B cell (primary cell): ENCODE results near the gene IARS1. TPM values are rescaled to one million over a fixed set of nuclear protein-coding genes. Genes with fewer than 3 reads are reported as not detected.

Experiments used
- ATAC-seq: fragments of 200-7000 bp; cut with Tn5 transposase; one replicate; pipeline ENCODE4 v1.10.0; 2021; ENCODE audit warnings: low read depth, mild to moderate bottlenecking, moderate number of reproducible peaks, moderate library complexity
- CTCF ChIA-PET: fragments of 350-600 bp; sonication (Branson Sonifier 250); formaldehyde crosslinking; loops from one replicate; lab custom pipeline; 2021; ENCODE audit warnings: antibody characterized with exemption, inconsistent platforms; lab: Charles Lee
- POLR2A ChIA-PET: fragments of 350-600 bp; sonication (Branson Sonifier 250); formaldehyde crosslinking; loops from one replicate; lab custom pipeline; 2021; ENCODE audit warnings: antibody characterized with exemption; lab: Charles Lee
- DNase-seq: peaks from one replicate; pipeline ENCODE4 v3.0.0; 2013
- H2AFZ ChIP-seq: 2 replicates; pipeline ENCODE4 v1.6.1; 2012; ENCODE audit warnings: mild to moderate bottlenecking, low read depth, low read length; ENCODE audit not compliant: insufficient read depth, poor library complexity, severe bottlenecking
- H3K27ac ChIP-seq, 2 donors: 1 replicate in 1 of 2; 2 replicates in 1 of 2; pipeline ENCODE4 v1.5.1; 2012 to 2013; ENCODE audit warnings: low read length in 2 of 2, mild to moderate bottlenecking in 2 of 2, moderate library complexity in 1 of 2
- H3K27me3 ChIP-seq, 4 experiments: fragments of 200-600 bp in 1 of 4; sonication (generic) in 1 of 4; replicated peaks in 1 of 4; 1 replicate in 2 of 4; 2 replicates in 2 of 4; pipeline versions ENCODE4 v1.6.1 to v1.7.0; 2013 to 2016; ENCODE audit warnings: low read length in 3 of 4, mild to moderate bottlenecking in 2 of 4, mixed read lengths in 1 of 4, moderate library complexity in 1 of 4; ENCODE audit not compliant: insufficient read depth in 4 of 4, control insufficient read depth in 3 of 4; ENCODE audit errors: control extremely low read depth in 1 of 4
- H3K36me3 ChIP-seq, 2 experiments: replicated peaks in 1 of 2; 1 replicate in 1 of 2; 2 replicates in 1 of 2; pipeline versions ENCODE4 v1.6.1 to v1.7.1; 2013; ENCODE audit warnings: low read length in 1 of 2; ENCODE audit not compliant: insufficient read depth in 2 of 2, control insufficient read depth in 1 of 2; ENCODE audit errors: control extremely low read depth in 1 of 2, extremely low read depth in 1 of 2
- H3K4me1 ChIP-seq, 2 donors: fragments of 200-600 bp in 1 of 2; sonication (generic) in 1 of 2; 1 replicate in 1 of 2; 2 replicates in 1 of 2; pipeline versions ENCODE4 v1.5.1 to v1.6.1; 2013 to 2017; ENCODE audit warnings: low read length in 2 of 2; ENCODE audit not compliant: control insufficient read depth in 2 of 2, insufficient read depth in 2 of 2
- H3K4me2 ChIP-seq: replicated peaks from 2 replicates; pipeline ENCODE3; 2012; ENCODE audit warnings: mild to moderate bottlenecking, low read depth, low read length; ENCODE audit not compliant: poor library complexity, severe bottlenecking
- H3K4me3 ChIP-seq, 5 experiments: fragments of 200-600 bp in 1 of 5; sonication (generic) in 1 of 5; 1 replicate in 3 of 5; 2 replicates in 2 of 5; pipeline versions ENCODE4 v1.5.1 to v1.7.0; 2011 to 2016; ENCODE audit warnings: low read length in 4 of 5, mild to moderate bottlenecking in 4 of 5, low read depth in 2 of 5, control low read depth in 1 of 5, moderate library complexity in 1 of 5; ENCODE audit not compliant: insufficient read depth in 1 of 5; ENCODE audit errors: control extremely low read depth in 1 of 5, extremely low read depth in 1 of 5
- H3K79me2 ChIP-seq: fragments of 200-600 bp; sonication (generic); one replicate; pipeline ENCODE4 v1.6.0; 2016; ENCODE audit warnings: low read length; ENCODE audit not compliant: control insufficient read depth, insufficient read depth
- H3K9ac ChIP-seq: fragments of 200-600 bp; sonication (generic); 2 replicates; pipeline ENCODE4 v1.6.1; 2017; ENCODE audit warnings: mild to moderate bottlenecking, low read length, moderate library complexity
- H3K9me3 ChIP-seq, 3 donors: one replicate each; pipeline versions ENCODE4 v1.6.1 to v1.7.1; 2013; ENCODE audit warnings: low read length in 2 of 3; ENCODE audit not compliant: control insufficient read depth in 2 of 3, insufficient read depth in 1 of 3; ENCODE audit errors: control extremely low read depth in 1 of 3
- H4K20me1 ChIP-seq: 2 replicates; pipeline ENCODE4 v1.6.0; 2012; ENCODE audit warnings: mild to moderate bottlenecking, low read length; ENCODE audit not compliant: insufficient read depth, control insufficient read depth, poor library complexity, severe bottlenecking
- H3K27ac Mint-ChIP-seq: one replicate; pipeline ENCODE4 v1.8.0; 2021; ENCODE audit warnings: mixed read lengths
- H3K27me3 Mint-ChIP-seq: one replicate; pipeline ENCODE4 v1.8.0; 2021; ENCODE audit warnings: mixed read lengths
- H3K4me1 Mint-ChIP-seq: one replicate; pipeline ENCODE4 v1.8.0; 2021; ENCODE audit warnings: mixed read lengths
- H3K4me3 Mint-ChIP-seq: one replicate; pipeline ENCODE4 v1.8.0; 2021; ENCODE audit warnings: mixed read lengths
- H3K9me3 Mint-ChIP-seq: one replicate; pipeline ENCODE4 v1.8.0; 2022; ENCODE audit warnings: mixed read lengths; ENCODE audit not compliant: insufficient read depth
- CTCF ChIP-seq: fragments of 200-600 bp; IDR thresholded peaks from one replicate; pipeline ENCODE4 v1.8.0; 2022; ENCODE audit warnings: antibody characterized with exemption, mild to moderate bottlenecking
- EZH2 ChIP-seq: IDR thresholded peaks from 2 replicates; pipeline ENCODE4 v1.6.1; 2012; ENCODE audit warnings: borderline replicate concordance, low read depth, mild to moderate bottlenecking, moderate library complexity, low read length; ENCODE audit not compliant: insufficient read depth, poor library complexity, severe bottlenecking
- WGBS: methylation state at CpG from one replicate; pipeline ENCODE4 v1.1.5; 2013; ENCODE audit warnings: missing lambda C conversion rate; ENCODE audit not compliant: insufficient coverage; 5-methylcytosine and 5-hydroxymethylcytosine counted together
- intact Hi-C: fragments of 100-400 bp; cut with micrococcal nuclease; formaldehyde crosslinking; loops from one replicate; pipeline ENCODE4 v1.10.0; 2022
- polyA plus RNA-seq: library from polyadenylated mRNA; depleted of rRNA; stranded (reverse); fragments of >200 nt; gene quantifications from 2 replicates; pipeline ENCODE4 v1.2.3, GENCODE V29; 2012
- total RNA-seq, 2 donors: library from RNA; stranded (reverse); fragments of 120-200 nt in 1 of 2; gene quantifications; 1 replicate in 1 of 2; 2 replicates in 1 of 2; pipeline versions ENCODE4 v1.2.3 to v1.2.4, GENCODE V29; 2013 to 2022

IARS1 gene
- total and polyA plus RNA-seq, 2 donors (not counting 1 experiment from before 2014, with no cell fraction given): 31.6 to 82.8 TPM

GRCh38 chr9:92275541-92275940 is 18.0 kb downstream of the IARS1 start:
- H3K27ac ChIP-seq: no peak overlapping the region
- no peak overlapping the region for H2AFZ ChIP-seq
- H3K79me2 ChIP-seq: no peaks in the 10 kb centered on the region
- no peaks in the 10 kb centered on the region for H3K9me3 ChIP-seq
- WGBS: no CpG with 5 or more reads among the region's 6 CpGs
- H3K27me3 ChIP-seq: no peaks in the 10 kb centered on the region
- no peaks in the 10 kb centered on the region for H3K9me3 Mint-ChIP-seq
- peaks cover 12 to 88% of the 10 kb centered on the region in 2 experiments for H3K36me3 ChIP-seq
- H3K9ac ChIP-seq: no peak overlapping the region
- ChIA-PET POLR2A (no interaction called here), CTCF (no interaction called here)
- intact Hi-C loops: no loop called here
- no peak overlapping the region for H3K27ac Mint-ChIP-seq
- DNase-seq (no peak), ATAC-seq (no peak)
- no peaks in the 10 kb centered on the region for H3K4me1 Mint-ChIP-seq
- no peak overlapping the region for H3K4me3 Mint-ChIP-seq
- H3K4me1 ChIP-seq: no peaks in the 10 kb centered on the region
- no peak overlapping the region for H3K4me2 ChIP-seq
- TF ChIP-seq EZH2: no peak
- no peak for TF ChIP-seq CTCF
- no peaks in the 10 kb centered on the region for H3K27me3 Mint-ChIP-seq
- no peaks in the 10 kb centered on the region for H4K20me1 ChIP-seq
- no peak overlapping the region for H3K4me3 ChIP-seq

GRCh38 chr9:92270511-92270910 is 23.0 kb downstream of the IARS1 start:
- Histone ChIP-seq H3K9me3 (no peaks in the 10 kb centered on the region), H3K4me2 (no peak overlapping the region), H3K79me2 (no peaks in the 10 kb centered on the region), H3K36me3 (peaks cover 17 to 91% of the 10 kb centered on the region in 2 experiments), H2AFZ (no peak overlapping the region), H4K20me1 (no peaks in the 10 kb centered on the region), H3K9ac (no peak overlapping the region), H3K27ac (no peak overlapping the region), H3K4me1 (no peaks in the 10 kb centered on the region), H3K4me3 (no peak overlapping the region), H3K27me3 (no peaks in the 10 kb centered on the region)
- Mint-ChIP-seq H3K27me3 (no peaks in the 10 kb centered on the region), H3K27ac (no peak overlapping the region), H3K4me1 (no peaks in the 10 kb centered on the region), H3K9me3 (no peaks in the 10 kb centered on the region), H3K4me3 (no peak overlapping the region)
- ChIA-PET CTCF (no interaction called here), POLR2A (no interaction called here)
- no peak for TF ChIP-seq EZH2
- no peak for TF ChIP-seq CTCF
- intact Hi-C loops: no loop called here
- no peak for ATAC-seq
- no CpG with 5 or more reads among the region's 5 CpGs for WGBS
- DNase-seq: no peak
